Measurements from ENCODE around the gene TMED8. TPM values are rescaled to one million over a fixed set of nuclear protein-coding genes. Genes with fewer than 3 reads are reported as not detected.

Gene TMED8
- total RNA-seq, 4 donors from 2014 or later, result 10.1 to 15.8 (median 12.3) TPM

DNA sequence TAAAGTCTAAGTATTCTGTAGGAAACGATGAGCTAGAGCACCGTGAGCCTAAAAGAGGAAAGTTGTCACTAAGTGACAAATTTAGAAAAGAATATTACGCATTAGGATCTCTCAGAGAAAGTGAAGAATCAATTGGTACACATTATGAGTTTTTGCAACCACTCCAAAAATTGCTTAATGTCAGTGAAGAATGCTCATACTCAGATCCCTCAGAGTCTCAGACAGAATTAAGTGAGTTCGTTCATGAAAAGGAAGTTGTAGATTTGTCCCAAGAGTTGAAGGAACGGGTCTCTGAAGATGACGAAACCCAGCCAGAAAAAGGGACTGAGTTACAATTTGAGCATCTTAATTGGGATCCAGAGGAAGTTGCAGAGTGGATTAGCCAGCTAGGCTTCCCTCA is 1.8 kb upstream of the TMED8 start:
- no peak for ATAC-seq (ENCODE audit: low FRiP score)
- no peak for DNase-seq (ENCODE audit: low spot score)
- TF ChIP-seq, protein P1, sequence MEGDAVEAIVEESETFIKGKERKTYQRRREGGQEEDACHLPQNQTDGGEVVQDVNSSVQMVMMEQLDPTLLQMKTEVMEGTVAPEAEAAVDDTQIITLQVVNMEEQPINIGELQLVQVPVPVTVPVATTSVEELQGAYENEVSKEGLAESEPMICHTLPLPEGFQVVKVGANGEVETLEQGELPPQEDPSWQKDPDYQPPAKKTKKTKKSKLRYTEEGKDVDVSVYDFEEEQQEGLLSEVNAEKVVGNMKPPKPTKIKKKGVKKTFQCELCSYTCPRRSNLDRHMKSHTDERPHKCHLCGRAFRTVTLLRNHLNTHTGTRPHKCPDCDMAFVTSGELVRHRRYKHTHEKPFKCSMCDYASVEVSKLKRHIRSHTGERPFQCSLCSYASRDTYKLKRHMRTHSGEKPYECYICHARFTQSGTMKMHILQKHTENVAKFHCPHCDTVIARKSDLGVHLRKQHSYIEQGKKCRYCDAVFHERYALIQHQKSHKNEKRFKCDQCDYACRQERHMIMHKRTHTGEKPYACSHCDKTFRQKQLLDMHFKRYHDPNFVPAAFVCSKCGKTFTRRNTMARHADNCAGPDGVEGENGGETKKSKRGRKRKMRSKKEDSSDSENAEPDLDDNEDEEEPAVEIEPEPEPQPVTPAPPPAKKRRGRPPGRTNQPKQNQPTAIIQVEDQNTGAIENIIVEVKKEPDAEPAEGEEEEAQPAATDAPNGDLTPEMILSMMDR (IDR thresholded peaks at IDR 0.05), result no peak

DNA sequence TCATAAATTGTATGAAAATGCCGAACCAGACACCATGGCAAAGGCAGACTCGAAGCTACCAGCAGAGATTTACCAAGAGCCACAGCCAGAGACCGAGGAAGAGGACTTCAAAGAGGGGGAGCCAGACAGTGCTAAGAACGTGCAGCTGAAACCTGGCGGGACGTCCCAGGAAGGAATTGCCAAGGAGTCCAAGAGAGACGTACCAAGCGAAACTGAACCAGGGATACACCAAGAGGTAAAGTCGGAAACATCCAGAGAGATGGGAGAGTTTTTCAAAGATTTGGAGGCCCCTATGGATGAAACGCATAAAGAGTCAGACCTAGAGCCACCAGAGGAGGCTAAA is 579 bp upstream of the TMED8 start:
- TF ChIP-seq, protein P1 (IDR thresholded peaks at IDR 0.05), result no peak
- no peak for DNase-seq (ENCODE audit: low spot score)
- ATAC-seq (ENCODE audit: low FRiP score), result no peak

DNA sequence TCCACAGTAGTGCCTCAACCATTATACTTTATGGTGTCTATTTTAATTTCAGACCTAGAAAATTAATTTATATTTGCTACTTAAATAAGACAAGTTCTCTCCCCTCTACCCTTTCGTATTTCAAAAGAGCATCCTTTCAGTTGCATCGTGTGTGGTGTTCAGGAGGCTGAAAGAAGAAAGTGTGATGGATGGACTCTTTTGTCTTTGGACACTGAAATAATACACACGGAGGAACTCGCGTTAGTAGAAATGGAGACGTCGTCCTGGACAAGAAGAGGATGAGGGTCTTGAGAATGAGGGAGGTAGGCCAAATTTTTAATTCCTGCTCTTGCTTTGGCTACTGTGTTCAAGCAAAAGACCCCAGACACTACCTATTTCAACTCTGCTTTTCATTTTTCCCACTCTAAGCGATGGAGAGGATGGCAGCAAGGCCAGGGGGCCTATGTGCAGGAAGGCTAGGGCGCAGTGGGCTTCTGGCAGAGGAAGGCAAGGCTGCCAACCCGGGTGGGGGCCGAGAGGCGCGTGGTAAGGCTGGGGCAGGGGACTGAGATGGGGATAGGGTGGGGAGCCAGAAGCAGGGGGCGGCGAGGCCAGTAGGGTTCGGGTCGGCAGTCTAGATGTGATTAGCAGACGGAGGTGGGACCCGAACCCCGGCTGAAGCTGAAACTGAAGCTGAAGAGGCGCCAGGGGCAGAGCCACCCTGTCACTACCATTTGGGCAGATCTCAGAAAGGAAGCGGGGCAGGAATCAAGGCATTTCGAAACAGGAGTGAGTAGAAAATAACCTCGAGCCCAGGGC is 722 bp downstream of the TMED8 start:
- DNase-seq (ENCODE audit: low spot score), result no peak
- TF ChIP-seq, protein P1 (IDR thresholded peaks at IDR 0.05), result no peak
- peak; percentile 12 for ATAC-seq (ENCODE audit: low FRiP score)

DNA sequence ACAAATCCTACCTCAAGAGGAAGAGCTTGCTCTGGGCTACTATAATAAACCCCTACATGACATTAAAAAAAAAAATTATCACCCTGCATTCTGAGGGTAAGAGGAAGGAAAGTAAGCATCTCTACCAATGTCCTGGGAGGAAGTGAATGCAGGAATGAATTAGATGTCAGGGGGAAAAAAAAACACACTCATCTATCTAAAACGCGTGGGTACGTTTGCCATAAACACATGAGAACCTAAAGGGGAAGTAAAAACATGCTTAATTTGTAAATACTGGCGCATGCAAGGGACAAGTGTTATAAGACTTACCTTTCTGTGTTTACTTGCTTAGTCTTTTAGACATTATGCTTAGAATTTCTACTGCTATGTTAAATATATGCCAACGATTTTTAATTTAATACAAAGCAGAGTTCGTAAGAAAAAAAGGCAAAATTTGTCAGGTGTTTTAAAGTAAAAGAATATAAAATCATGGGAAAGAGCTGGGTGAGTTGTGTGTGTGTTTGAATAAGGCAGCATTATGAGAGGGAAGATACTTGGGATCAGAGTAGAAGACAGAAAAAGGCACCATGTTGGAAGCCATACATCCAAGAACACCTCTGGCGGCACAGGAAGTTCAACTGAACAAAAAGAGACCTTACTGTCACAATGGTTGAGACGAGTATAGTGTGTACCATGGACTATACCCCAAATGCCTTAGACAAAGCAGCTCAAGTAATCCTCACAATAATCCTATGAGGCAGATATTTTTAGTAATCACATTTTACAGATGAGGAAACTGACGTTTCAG is 1.5 kb downstream of the TMED8 start:
- no peak for ATAC-seq (ENCODE audit: low FRiP score)
- TF ChIP-seq, protein P1 (IDR thresholded peaks at IDR 0.05), result no peak
- DNase-seq (ENCODE audit: low spot score), result no peak

DNA sequence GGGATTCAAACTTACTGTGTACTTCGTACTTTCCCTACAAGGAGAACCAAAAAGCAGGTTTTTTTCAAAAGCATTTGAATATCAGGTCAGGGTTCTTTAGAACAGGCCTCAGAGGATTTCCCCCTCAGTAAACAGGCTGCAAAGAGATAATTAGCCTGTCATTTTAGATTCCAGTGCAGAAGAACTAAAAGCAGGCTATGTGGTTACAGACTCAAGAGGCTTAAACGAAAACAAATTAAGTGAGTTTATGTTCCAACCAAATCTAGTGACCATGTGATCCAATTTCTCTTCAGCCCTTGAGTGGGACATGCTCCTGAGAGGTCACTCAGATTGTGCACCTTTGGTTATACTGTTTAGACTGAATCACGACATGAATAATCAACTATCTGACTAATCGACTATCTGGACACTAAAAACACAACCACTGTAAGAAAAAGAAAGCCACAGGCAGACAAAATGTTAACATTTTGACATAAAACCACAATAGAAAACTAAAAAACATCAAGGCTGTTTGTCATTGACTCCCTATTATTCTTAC is 4.5 kb downstream of the TMED8 start:
- DNase-seq (ENCODE audit: low spot score) (no peak), ATAC-seq (ENCODE audit: low FRiP score) (no peak)
- TF ChIP-seq, protein P1 (IDR thresholded peaks at IDR 0.05), result no peak

DNA sequence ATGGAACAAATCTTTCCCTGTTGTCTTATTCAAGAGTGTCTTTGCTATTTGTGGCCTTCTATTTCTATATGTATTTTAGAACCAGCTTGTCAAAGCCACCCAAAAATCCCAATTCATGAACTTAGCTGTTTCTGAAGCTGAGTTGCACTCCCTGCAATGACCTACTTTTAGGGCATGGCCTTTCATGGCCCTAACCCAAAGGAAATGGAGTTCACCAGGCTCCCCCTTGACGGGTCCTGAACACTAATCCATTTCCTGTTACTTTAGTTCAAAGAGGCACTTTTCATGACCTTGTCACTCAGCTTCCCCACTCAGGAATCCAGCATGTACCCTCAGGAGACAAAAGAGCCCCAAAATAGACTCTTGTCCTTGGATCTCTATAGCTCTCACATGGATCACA is 7.6 kb downstream of the TMED8 start:
- DNase-seq (ENCODE audit: low spot score) (no peak), ATAC-seq (ENCODE audit: low FRiP score) (no peak)
- TF ChIP-seq, protein P1 (IDR thresholded peaks at IDR 0.05), result no peak
